DMS 273 (cell line): ENCODE results near the gene KLHL6.
"Not testable (repeated sequence)": the region's sequence is repeated elsewhere in the genome, so short reads cannot be mapped to it uniquely, and the experiment has no call there.

Source experiments
- DNase-seq: peaks from one replicate; lab custom pipeline; 2025; ENCODE audit not compliant: unreplicated experiment; lab: John Stamatoyannopoulos, UW

KLHL6 gene

DNA sequence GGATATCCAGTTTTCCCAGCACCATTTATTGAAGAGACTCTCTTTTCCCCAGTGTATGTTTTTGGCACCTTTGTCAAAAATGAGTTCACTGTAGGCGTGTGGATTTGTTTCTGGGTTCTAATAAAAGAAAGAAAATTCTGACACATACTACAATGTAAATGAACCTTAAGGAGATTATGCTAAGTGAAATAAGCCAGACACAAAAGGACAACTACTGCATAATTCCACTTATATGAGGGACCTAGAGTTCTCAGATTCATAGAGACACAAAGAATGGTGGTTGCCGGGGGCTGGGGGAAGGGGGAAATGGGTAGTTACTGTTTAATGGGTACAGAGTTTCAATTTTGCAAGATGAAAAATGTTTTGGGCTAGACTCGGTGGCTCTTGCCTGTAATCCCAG lies 14.7 kb upstream of the KLHL6 start:
- DNase-seq, result not testable (repeated sequence)

DNA sequence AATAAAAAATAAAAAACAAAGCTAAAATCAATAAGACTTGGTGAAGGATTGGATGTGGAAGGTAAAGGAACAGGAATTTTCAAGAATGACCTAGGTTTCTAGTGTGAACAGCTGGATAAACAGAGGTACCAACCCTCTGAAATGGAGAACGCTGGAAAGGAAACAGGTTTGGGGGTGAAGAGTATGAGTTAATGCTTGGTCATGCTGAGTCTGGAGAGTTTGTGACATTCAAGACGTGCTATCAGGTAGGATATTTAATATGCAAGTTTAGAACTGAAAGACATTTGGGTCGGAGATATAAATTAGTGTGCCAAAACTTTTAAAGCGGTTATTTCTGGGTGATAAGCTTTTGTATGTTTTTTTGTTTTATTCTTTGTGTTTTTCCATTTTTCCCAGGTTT lies 11.4 kb upstream of the KLHL6 start:
- no peak for DNase-seq

GRCh38 chr3:183564046-183564445 lies 8.5 kb upstream of the KLHL6 start:
- no peak for DNase-seq

- no peak for DNase-seq
Observed at GRCh38 chr3:183563536-183563874, 8.0 kb upstream of the KLHL6 start.

GRCh38 chr3:183560607-183561006 lies 5.1 kb upstream of the KLHL6 start:
- no peak for DNase-seq

- no peak for DNase-seq
Observed at GRCh38 chr3:183558495-183558894, 3.0 kb upstream of the KLHL6 start.

DNA sequence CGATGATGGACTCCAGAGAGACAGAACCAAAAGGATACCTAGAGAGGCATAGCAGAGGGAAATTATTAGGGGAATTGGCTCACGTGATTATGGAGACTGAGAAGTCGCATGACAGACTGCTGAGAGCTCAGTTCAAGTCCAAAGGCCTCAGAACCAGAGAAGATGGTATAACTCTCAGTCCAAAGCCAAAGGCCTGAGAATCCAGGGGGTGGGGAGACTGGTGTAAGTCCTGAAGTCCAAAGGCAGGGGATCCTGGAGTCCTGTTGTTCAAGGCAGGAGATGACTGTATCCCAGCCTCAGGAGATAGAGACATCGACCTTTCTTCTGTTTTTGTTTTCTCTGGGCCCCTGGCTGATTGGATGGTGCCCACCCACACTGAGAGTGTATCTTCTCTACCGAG lies 1.2 kb upstream of the KLHL6 start:
- DNase-seq, result no peak

- DNase-seq, result no peak
Observed at GRCh38 chr3:183554377-183554776, 1.1 kb downstream of the KLHL6 start.

DNA sequence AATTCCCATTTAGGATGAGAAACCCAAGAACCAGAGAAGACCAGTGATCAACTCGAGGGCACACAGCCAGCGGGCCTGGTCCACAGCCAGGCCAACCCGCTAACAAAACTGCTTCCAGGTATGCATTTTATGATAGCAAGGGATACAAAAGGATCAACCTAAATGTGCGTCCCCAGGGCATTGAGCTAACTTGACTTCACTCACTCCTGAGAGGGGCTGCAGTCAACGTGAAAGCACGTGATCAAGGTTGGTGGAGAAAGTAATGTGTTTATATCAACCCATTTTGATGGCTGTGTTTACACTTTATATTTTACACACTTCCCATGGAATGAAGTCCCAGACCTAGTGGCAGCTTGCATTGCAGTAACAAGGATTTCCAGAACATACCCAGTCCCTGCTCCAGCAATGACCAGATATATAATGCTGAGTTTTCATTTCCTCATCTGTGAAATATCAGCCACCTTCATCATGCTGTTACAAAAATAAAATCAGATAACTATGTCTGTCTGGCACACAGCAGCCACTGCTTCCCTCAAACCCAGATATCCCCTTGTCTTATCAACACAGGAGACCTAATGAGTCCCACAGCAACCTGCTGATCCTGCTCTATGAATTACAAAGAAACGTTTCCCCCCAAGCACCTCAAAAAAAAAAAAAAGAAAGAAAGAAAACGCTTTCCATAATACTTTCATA lies 2.0 kb downstream of the KLHL6 start:
- DNase-seq, result no peak

- DNase-seq, result no peak
Observed at GRCh38 chr3:183551930-183552329, 3.6 kb downstream of the KLHL6 start.

DNA sequence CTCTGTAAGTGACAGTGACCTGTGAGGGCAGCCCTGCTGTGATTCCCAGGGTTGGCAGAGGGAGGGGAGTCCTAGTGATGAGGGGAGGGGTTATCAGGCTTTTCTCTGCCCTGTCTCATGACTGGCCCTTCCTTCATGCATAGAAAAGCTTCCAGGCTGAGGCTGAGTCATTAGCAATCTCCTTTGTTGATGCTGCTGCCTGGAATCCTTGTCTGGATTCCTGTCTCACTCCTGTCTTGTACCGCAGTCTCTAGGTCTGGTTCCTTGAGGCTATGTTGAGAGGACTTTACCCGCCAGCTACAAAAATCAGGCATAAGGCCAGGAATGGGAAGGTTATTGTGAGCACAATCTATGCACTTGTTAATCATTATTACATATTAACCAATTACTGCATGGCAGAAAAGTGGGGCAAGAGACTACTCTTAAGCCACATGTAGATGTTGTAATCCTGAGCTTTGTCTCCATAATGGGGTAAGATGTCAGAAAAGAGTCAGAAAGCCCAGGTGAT lies 7.2 kb downstream of the KLHL6 start:
- no peak for DNase-seq

DNA sequence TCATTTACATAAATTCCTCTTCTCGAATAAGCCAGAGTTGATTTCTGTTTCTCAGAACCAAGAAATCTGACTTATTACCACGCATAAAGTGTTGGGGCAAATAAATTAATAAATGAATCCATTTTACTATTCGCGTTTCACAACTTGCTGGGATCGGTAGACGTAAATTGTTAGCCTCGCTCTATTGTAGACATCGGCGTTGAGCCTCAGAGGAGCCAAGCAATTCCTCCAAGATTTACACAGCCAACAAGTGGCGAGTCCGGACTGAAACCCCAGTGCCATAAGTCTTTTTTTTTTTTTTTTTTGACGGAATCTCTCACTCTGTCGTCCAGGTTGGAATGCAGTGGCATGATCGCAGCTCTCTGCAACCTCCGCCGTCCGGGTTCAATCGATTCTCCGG lies 8.9 kb downstream of the KLHL6 start:
- DNase-seq, result no peak

DNA sequence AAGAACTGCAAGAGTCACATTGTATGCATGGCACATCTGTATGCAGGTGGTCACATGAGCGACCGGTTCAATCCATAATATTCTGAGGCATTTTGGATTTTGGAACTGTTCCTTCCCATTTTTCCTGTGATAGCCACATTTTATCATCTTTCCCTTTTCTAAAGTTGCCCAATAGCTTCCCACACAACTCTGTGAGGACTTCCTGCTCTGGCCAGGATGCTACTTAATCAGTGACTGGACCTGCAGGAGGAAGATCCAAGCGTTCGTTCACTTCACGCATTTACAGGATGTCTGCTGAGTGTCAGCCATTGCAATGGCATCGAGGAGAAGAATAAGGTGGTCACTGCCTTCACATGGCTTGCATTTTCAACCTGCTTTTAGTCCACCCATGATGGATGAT lies 9.8 kb downstream of the KLHL6 start:
- no peak for DNase-seq

- no peak for DNase-seq
Observed at GRCh38 chr3:183542355-183542754, 13.2 kb downstream of the KLHL6 start.

DNA sequence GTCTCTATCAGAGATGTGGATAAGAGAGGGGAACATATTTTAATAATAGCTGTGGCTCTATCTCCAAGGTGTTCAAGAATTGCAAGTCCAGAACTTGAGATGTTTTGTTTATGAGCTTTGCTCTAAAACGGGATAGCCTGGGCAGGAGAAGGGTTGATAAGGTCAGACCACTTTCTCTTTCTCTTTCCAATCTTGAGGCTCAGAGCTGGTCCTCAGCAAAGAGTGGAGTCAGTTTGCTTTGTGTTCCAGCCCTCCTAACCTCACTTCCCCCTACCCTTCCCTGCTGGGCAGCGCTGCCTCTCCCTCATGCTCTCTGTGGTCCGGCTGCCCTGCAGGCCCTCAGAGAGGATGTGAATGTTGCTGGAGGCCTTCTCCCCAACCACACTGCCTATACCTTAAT lies 13.8 kb downstream of the KLHL6 start:
- DNase-seq, result no peak

GRCh38 chr3:183541235-183541655 lies 14.3 kb downstream of the KLHL6 start:
- no peak for DNase-seq

- DNase-seq, result no peak
Observed at GRCh38 chr3:183540501-183541234, 14.8 kb downstream of the KLHL6 start.

- no peak for DNase-seq
Observed at GRCh38 chr3:183539811-183540210, 15.7 kb downstream of the KLHL6 start.

DNA sequence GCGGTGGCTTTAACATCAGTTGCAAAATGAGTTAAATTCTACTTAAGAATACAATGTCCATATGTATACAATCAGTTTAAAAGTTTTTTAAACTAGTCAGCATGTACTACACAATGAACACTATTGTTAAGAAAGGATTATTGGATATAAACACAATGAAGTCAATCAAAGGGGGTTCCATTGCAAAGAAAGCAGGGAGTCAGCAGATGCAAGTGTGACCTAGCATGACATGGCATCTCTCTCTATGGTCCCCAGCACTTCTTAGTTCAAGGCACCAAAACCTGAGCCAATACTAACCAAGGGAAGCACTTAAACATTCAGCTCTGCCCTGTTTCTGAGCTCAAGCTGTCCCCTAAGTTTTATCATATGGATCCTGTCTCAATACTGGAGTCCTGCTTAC lies 17.0 kb downstream of the KLHL6 start:
- no peak for DNase-seq

DNA sequence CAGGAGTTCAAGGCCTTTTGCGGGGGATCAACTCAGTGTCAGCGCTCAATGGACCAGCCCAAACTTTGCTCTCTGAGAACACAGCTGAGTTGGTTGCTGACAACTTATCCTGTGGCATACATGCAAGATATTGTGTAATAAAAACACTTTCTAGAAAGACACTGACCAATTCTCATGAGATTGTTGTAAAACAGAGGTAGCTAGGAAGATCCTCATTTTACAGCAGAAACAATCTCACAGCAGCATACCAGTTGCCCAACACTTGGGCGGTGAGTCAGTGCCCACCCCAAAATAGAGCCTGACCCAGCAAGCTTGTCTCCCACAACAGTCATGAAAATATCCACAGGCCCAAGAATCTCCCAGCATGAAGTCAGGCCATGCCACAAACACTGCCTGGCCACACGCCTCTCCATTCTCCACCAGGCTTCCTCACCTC lies 18.2 kb downstream of the KLHL6 start:
- no peak for DNase-seq

GRCh38 chr3:183536238-183536880 lies 19.1 kb downstream of the KLHL6 start:
- DNase-seq, result no peak

GRCh38 chr3:183534249-183534648 lies 21.3 kb downstream of the KLHL6 start:
- DNase-seq, result no peak
